K562 (cell line): ENCODE data around the gene DCLK2. TPM values are rescaled to one million over a fixed set of nuclear protein-coding genes. Genes with fewer than 3 reads are reported as not detected.

Experiments used
- ATAC-seq: fragments of 200-7000 bp; cut with Tn5 transposase; 3 replicates; pipeline ENCODE4 v1.9.1; 2020; ENCODE audit warnings: moderate library complexity
- BruUV-seq: library from RNA; stranded (reverse); fragments of 400-500 nt; replicated peaks from 2 replicates; lab custom pipeline; 2021; lab: Mats Ljungman, UMichigan
- CTCF ChIA-PET: fragments of 300-600 bp; formaldehyde crosslinking; extraction: SDS; loops from one replicate; lab custom pipeline; 2021; ENCODE audit warnings: low intra/inter-chr PET ratio; lab: Yijun Ruan, JAX
- POLR2A ChIA-PET: fragments of 300-600, 350-650 bp; sonication (Branson Sonifier 250); formaldehyde crosslinking; extraction: SDS; loops from one replicate; lab custom pipeline; 2021; ENCODE audit warnings: antibody characterized with exemption, inconsistent platforms; lab: Yijun Ruan, JAX
- DNase-seq, 4 experiments: peaks; one replicate each; pipeline versions ENCODE4 v3.0.0 to v3.0.0-alpha.2; 2011 to 2018; ENCODE audit warnings: low spot score in 3 of 4, mixed read lengths in 3 of 4; ENCODE audit errors: extremely low read depth in 1 of 4
- FAIRE-seq: peaks from 2 replicates; lab custom pipeline; 2011; peaks lifted over from hg19 to GRCh38; lab: Jason Lieb, UNC
- H2AFZ ChIP-seq: 2 replicates; pipeline ENCODE4 v1.6.0; 2011; ENCODE audit warnings: low read depth, low read length, control low read depth, inconsistent platforms
- H3K27ac ChIP-seq: fragments of 200-600 bp; 3 replicates; pipeline ENCODE4 v1.8.0; 2011; ENCODE audit warnings: low read depth, mild to moderate bottlenecking, control low read depth, inconsistent platforms, low read length, moderate library complexity, mixed read lengths; ENCODE audit errors: extremely low read depth
- H3K27me3 ChIP-seq, 2 experiments: fragments of 300-600 bp in 1 of 2; 2 replicates in 1 of 2; 3 replicates in 1 of 2; pipeline versions ENCODE4 v1.6.0 to v1.8.0; 2011; ENCODE audit warnings: inconsistent platforms in 2 of 2, low read length in 2 of 2, mild to moderate bottlenecking in 1 of 2, mixed read lengths in 1 of 2, moderate library complexity in 1 of 2; ENCODE audit not compliant: control insufficient read depth in 2 of 2, insufficient read depth in 2 of 2
- H3K36me3 ChIP-seq: fragments of 300-600 bp; 3 replicates; pipeline ENCODE4 v1.8.0; 2011; ENCODE audit warnings: mild to moderate bottlenecking, low read length, inconsistent platforms; ENCODE audit not compliant: control insufficient read depth, insufficient read depth
- H3K4me1 ChIP-seq, 2 experiments: fragments of 200-600 bp in 1 of 2; replicated peaks in 1 of 2; 2 replicates in 1 of 2; 3 replicates in 1 of 2; pipeline versions ENCODE4 v1.5.1 to v1.8.0; 2011; ENCODE audit warnings: inconsistent platforms in 2 of 2, low read length in 2 of 2, mild to moderate bottlenecking in 1 of 2, mixed read lengths in 1 of 2, moderate library complexity in 1 of 2; ENCODE audit not compliant: control insufficient read depth in 2 of 2, insufficient read depth in 2 of 2
- H3K4me2 ChIP-seq: 2 replicates; pipeline ENCODE4 v1.6.1; 2011; ENCODE audit warnings: low read length, control low read depth, inconsistent platforms, mixed read lengths; ENCODE audit not compliant: insufficient read depth
- H3K4me3 ChIP-seq: fragments of 200-600 bp; sonication (generic), shearing (Covaris generic); 2 replicates; pipeline ENCODE4 v1.5.1; 2016; ENCODE audit warnings: control low read depth, inconsistent platforms
- H3K79me2 ChIP-seq: fragments of 200-600 bp; 3 replicates; pipeline ENCODE4 v1.8.0; 2011; ENCODE audit warnings: low read length, inconsistent platforms; ENCODE audit not compliant: control insufficient read depth, insufficient read depth
- H3K9ac ChIP-seq, 2 experiments: 2 replicates each; pipeline versions ENCODE4 v1.6.0 to v1.6.1; 2011; ENCODE audit warnings: low read depth in 2 of 2, low read length in 2 of 2, control low read depth in 1 of 2, inconsistent platforms in 1 of 2, mild to moderate bottlenecking in 1 of 2, mixed read lengths in 1 of 2; ENCODE audit not compliant: insufficient read depth in 1 of 2
- H3K9me1 ChIP-seq: one replicate; pipeline ENCODE4 v1.6.0; 2011; ENCODE audit warnings: inconsistent platforms, mild to moderate bottlenecking, low read length, moderate library complexity; ENCODE audit not compliant: control insufficient read depth, insufficient read depth
- H3K9me3 ChIP-seq: replicated peaks from 2 replicates; pipeline ENCODE4 v1.5.1; 2011; ENCODE audit warnings: low read depth, low read length, inconsistent platforms; ENCODE audit not compliant: control insufficient read depth, insufficient read depth
- H4K20me1 ChIP-seq: replicated peaks from 2 replicates; pipeline ENCODE4 v1.6.1; 2011; ENCODE audit warnings: low read length, inconsistent platforms, mixed read lengths; ENCODE audit not compliant: control insufficient read depth, insufficient read depth
- C11orf30 ChIP-seq: fragments of 450-650 bp; IDR thresholded peaks from 2 replicates; pipeline ENCODE4 v1.6.1; 2016; ENCODE audit warnings: low read depth, mild to moderate bottlenecking
- CHCHD3 ChIP-seq: fragments of 250-450 bp; sonication (Bioruptor Pico); IDR thresholded peaks from 2 replicates; pipeline ENCODE4 v2.1.2; 2022; ENCODE audit warnings: mild to moderate bottlenecking
- KLF10 ChIP-seq: fragments of 250-450 bp; sonication (Bioruptor Pico); IDR thresholded peaks from 2 replicates; pipeline ENCODE4 v1.6.1; 2021; ENCODE audit warnings: matching md5 sums
- MAFF ChIP-seq: IDR thresholded peaks from 2 replicates; pipeline ENCODE4 v1.6.1; 2012; ENCODE audit warnings: low read length, improper control_type of control experiment
- MAFG ChIP-seq: fragments of 450-650 bp; conservative IDR thresholded peaks from 2 replicates; pipeline ENCODE4 v1.6.1; 2016; ENCODE audit warnings: missing genetic modification characterization, missing compliant biosample characterization
- MAFK ChIP-seq: IDR thresholded peaks from 2 replicates; pipeline ENCODE4 v1.6.1; 2011; ENCODE audit warnings: low read length, improper control_type of control experiment
- TCF3 ChIP-seq: sonication (generic); formaldehyde crosslinking; IDR thresholded peaks from 2 replicates; pipeline ENCODE4 v1.4.0; 2020; ENCODE audit warnings: mild to moderate bottlenecking, missing genetic modification reagents
- ZKSCAN8 ChIP-seq: fragments of 200-800 bp; sonication (Bioruptor generic); IDR thresholded peaks from 2 replicates; pipeline ENCODE4 v1.6.1; 2016; ENCODE audit warnings: missing genetic modification characterization, missing compliant biosample characterization
- ZNF316 ChIP-seq: fragments of 450-650 bp; IDR thresholded peaks from 2 replicates; pipeline ENCODE4 v1.6.1; 2016
- ZNF384 ChIP-seq: IDR thresholded peaks from 2 replicates; pipeline ENCODE4 v1.6.1; 2012; ENCODE audit warnings: low read depth, low read length, improper control_type of control experiment
- ZNF445 ChIP-seq: fragments of 250-450 bp; sonication (Bioruptor Pico); IDR thresholded peaks from 2 replicates; pipeline ENCODE4 v1.4.0; 2020; ENCODE audit warnings: low read depth, mild to moderate bottlenecking, moderate library complexity
- ZNF77 ChIP-seq: fragments of 250-450 bp; sonication (Bioruptor Pico); IDR thresholded peaks from 2 replicates; pipeline ENCODE4 v1.5.0; 2020
- WGBS: fragments of 100-300 bp; shearing (Covaris generic); methylation state at CpG from one replicate; pipeline ENCODE4 v1.1.6; 2016; ENCODE audit warnings: low coverage, mixed read lengths; ENCODE audit not compliant: insufficient coverage; ENCODE audit errors: missing lambda C conversion rate; 5-methylcytosine and 5-hydroxymethylcytosine counted together
- in situ Hi-C: fragments of 300-500 bp; cut with MboI; formaldehyde crosslinking; loops from 4 replicates; pipeline ENCODE4 v1.15.0; 2018; ENCODE audit warnings: inconsistent platforms, mixed read lengths
- intact Hi-C: fragments of 100-400 bp; cut with micrococcal nuclease; formaldehyde crosslinking; loops from 2 replicates; pipeline ENCODE4 v1.14.2; 2022
- polyA plus RNA-seq, 8 experiments: library from polyadenylated mRNA; depleted of rRNA in 4 of 8; stranded (reverse) in 5 of 8; unstranded in 3 of 8; fragments of >200 nt; fragmentation: Nextera tagmentation in 2 of 8; fragmentation: Illumina TruSeq in 1 of 8; extraction: Ambion mirVana in 2 of 8; extraction: Trizol in 1 of 8; gene quantifications; 2 replicates each; pipeline versions ENCODE4 v1.2.1 to v1.2.3, GENCODE V29; 2011 to 2014; ENCODE audit warnings: inconsistent platforms in 1 of 8, missing spikeins in 1 of 8
- total RNA-seq, 7 experiments: library from RNA; depleted of rRNA in 6 of 7; stranded (reverse); fragments of >200 nt in 6 of 7; fragmentation: Illumina TruSeq in 2 of 7; extraction: Trizol in 2 of 7; gene quantifications; 2 replicates each; pipeline versions ENCODE4 v1.2.1 to v1.2.3, GENCODE V29; 2011 to 2021; ENCODE audit warnings: low replicate concordance in 1 of 7
- TF ChIP-seq, protein P1 (sequence below): fragments of 450-650 bp; formaldehyde crosslinking; IDR thresholded peaks from 2 replicates; pipeline ENCODE4 v1.4.0; 2020; ENCODE audit warnings: mild to moderate bottlenecking, moderate library complexity
- TF ChIP-seq, protein P2 (sequence below): conservative IDR thresholded peaks from 2 replicates; pipeline ENCODE4 v1.6.1; 2011; ENCODE audit warnings: low read depth, mild to moderate bottlenecking, low read length; ENCODE audit not compliant: control insufficient read depth
- TF ChIP-seq, protein P3 (sequence below): fragments of 450-650 bp; conservative IDR thresholded peaks from 2 replicates; pipeline ENCODE4 v1.6.1; 2016; ENCODE audit warnings: missing genetic modification characterization, low read depth, mild to moderate bottlenecking, control low read depth, missing compliant biosample characterization

Gene DCLK2
- total and polyA plus RNA-seq, 9 of the 15 experiments (the other 6 are each of a cell fraction or from before 2014, with no cell fraction given), result not detected

DNA sequence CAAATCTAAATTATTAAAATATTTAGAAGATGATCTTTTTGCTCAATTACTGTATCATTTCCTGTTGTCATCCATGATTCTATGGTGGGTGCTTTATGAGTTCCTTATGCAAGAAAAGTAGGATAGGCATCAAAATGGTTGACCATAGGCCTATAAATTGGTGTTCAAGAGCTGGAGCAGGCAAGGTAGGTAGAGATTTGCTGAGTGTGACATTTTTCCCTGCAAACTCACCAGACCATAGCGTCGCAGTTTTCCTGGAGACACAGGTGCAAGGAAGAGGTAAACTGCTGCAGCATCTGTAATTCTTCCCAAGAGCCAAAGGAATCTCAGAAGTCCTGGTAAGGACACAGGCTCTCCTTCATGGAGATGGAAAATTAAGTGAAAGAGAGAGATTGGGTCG lies 33.7 kb upstream of the DCLK2 start:
- CTCF ChIA-PET, result no interaction called here

More for the DNA sequence above, 33.7 kb upstream of the DCLK2 start:
- DNase-seq (no peak), FAIRE-seq (no peak), ATAC-seq (no peak)
- Histone ChIP-seq H3K27me3 (no peaks in the 10 kb centered on the region), H3K36me3 (no peaks in the 10 kb centered on the region), H2AFZ (no peak overlapping the region), H3K4me3 (no peak overlapping the region), H3K9me1 (no peaks in the 10 kb centered on the region), H4K20me1 (no peaks in the 10 kb centered on the region), H3K4me2 (no peak overlapping the region), H3K27ac (no peak overlapping the region), H3K9me3 (no peaks in the 10 kb centered on the region), H3K4me1 (no peaks in the 10 kb centered on the region), H3K79me2 (no peaks in the 10 kb centered on the region), H3K9ac (no peak overlapping the region)
- intact Hi-C loops, result no loop called here
- POLR2A ChIA-PET, result no interaction called here
- peak; percentile 42 for TF ChIP-seq C11orf30
- peak; percentile 57 for TF ChIP-seq MAFF
- TF ChIP-seq CHCHD3, result no peak
- no peak for TF ChIP-seq TCF3
- TF ChIP-seq, protein P1, sequence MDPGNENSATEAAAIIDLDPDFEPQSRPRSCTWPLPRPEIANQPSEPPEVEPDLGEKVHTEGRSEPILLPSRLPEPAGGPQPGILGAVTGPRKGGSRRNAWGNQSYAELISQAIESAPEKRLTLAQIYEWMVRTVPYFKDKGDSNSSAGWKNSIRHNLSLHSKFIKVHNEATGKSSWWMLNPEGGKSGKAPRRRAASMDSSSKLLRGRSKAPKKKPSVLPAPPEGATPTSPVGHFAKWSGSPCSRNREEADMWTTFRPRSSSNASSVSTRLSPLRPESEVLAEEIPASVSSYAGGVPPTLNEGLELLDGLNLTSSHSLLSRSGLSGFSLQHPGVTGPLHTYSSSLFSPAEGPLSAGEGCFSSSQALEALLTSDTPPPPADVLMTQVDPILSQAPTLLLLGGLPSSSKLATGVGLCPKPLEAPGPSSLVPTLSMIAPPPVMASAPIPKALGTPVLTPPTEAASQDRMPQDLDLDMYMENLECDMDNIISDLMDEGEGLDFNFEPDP (CRISPR knock-in tag), result no peak
- TF ChIP-seq ZNF445 (CRISPR knock-in tag), result no peak
- TF ChIP-seq, protein P2, sequence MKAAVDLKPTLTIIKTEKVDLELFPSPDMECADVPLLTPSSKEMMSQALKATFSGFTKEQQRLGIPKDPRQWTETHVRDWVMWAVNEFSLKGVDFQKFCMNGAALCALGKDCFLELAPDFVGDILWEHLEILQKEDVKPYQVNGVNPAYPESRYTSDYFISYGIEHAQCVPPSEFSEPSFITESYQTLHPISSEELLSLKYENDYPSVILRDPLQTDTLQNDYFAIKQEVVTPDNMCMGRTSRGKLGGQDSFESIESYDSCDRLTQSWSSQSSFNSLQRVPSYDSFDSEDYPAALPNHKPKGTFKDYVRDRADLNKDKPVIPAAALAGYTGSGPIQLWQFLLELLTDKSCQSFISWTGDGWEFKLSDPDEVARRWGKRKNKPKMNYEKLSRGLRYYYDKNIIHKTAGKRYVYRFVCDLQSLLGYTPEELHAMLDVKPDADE, result no peak
- no peak for TF ChIP-seq ZKSCAN8 (CRISPR knock-in tag)
- TF ChIP-seq MAFK, result peak; percentile 64
- peak; percentile 33 for TF ChIP-seq MAFG
- TF ChIP-seq KLF10 (CRISPR knock-in tag), result no peak
- no peak for TF ChIP-seq ZNF384
- no peak for TF ChIP-seq ZNF77 (CRISPR knock-in tag)
- TF ChIP-seq, protein P3, sequence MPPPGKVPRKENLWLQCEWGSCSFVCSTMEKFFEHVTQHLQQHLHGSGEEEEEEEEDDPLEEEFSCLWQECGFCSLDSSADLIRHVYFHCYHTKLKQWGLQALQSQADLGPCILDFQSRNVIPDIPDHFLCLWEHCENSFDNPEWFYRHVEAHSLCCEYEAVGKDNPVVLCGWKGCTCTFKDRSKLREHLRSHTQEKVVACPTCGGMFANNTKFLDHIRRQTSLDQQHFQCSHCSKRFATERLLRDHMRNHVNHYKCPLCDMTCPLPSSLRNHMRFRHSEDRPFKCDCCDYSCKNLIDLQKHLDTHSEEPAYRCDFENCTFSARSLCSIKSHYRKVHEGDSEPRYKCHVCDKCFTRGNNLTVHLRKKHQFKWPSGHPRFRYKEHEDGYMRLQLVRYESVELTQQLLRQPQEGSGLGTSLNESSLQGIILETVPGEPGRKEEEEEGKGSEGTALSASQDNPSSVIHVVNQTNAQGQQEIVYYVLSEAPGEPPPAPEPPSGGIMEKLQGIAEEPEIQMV (tag), result no peak
- peak; percentile 65 for TF ChIP-seq ZNF316
- in situ Hi-C loops, result no loop called here
- no TSS peak for BruUV-seq
- WGBS, result 0% methylated on average over 3 of the region's 3 CpGs
